ENCODE data around the gene TACC2. TPM values are rescaled to one million over a fixed set of nuclear protein-coding genes. Genes with fewer than 3 reads are reported as not detected.

Gene TACC2
- total RNA-seq, 1 donor from 2014 or later, result 10.7 TPM

DNA sequence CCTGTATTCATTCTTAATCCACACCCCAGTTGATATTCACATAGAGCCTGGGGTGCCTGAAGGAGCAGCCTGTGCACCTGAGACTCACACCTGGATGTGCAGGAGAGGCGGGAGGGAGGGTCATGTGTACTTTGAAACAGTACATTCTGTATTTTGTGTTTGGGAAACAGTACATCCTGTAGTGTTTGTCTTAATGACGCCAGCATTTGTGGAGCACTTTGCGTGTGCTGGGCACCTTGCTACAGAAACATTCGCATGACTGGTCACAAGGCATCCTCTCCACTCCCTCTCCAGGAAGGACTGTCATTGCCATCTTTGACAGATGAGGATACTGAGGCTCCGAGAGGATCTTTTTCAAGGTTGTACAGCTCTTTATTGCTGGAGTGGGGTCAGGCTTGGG lies 132.1 kb downstream of the TACC2 start:
- Histone ChIP-seq H4K20me1 (ENCODE audit: low read depth) (no peaks in the 10 kb centered on the region), H3F3A (ENCODE audit: low read depth) (peaks cover 5% of the 10 kb centered on the region), H3K9me3 (ENCODE audit: low read depth) (no peaks in the 10 kb centered on the region), H3K4me3 (no peak overlapping the region), H3K27me3 (peaks cover under 1% of the 10 kb centered on the region), H3K79me2 (ENCODE audit: low read depth) (no peaks in the 10 kb centered on the region), H3K27ac (no peak overlapping the region), H3K4me1 (peaks cover 15% of the 10 kb centered on the region), H3K4me2 (no peak overlapping the region), H3K36me3 (no peaks in the 10 kb centered on the region), H2AFZ (replicated peaks) (no peak overlapping the region), H3K9ac (no peak overlapping the region)
- no peak overlapping the region for H3K4me3 Mint-ChIP-seq
- H3K27ac Mint-ChIP-seq, result no peak overlapping the region
- peaks cover 2% of the 10 kb centered on the region for H3K27me3 Mint-ChIP-seq (ENCODE audit: insufficient read depth, low read depth)
- H3K4me1 Mint-ChIP-seq, result peaks cover 24% of the 10 kb centered on the region
- no peak for DNase-seq (ENCODE audit: low spot score)
- no peaks in the 10 kb centered on the region for H3K36me3 Mint-ChIP-seq
- TF ChIP-seq EZH2phosphoT487 (IDR thresholded peaks at IDR 0.05) (no peak), EZH2 (IDR thresholded peaks at IDR 0.05) (no peak)
- TF ChIP-seq, protein P1, sequence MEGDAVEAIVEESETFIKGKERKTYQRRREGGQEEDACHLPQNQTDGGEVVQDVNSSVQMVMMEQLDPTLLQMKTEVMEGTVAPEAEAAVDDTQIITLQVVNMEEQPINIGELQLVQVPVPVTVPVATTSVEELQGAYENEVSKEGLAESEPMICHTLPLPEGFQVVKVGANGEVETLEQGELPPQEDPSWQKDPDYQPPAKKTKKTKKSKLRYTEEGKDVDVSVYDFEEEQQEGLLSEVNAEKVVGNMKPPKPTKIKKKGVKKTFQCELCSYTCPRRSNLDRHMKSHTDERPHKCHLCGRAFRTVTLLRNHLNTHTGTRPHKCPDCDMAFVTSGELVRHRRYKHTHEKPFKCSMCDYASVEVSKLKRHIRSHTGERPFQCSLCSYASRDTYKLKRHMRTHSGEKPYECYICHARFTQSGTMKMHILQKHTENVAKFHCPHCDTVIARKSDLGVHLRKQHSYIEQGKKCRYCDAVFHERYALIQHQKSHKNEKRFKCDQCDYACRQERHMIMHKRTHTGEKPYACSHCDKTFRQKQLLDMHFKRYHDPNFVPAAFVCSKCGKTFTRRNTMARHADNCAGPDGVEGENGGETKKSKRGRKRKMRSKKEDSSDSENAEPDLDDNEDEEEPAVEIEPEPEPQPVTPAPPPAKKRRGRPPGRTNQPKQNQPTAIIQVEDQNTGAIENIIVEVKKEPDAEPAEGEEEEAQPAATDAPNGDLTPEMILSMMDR (IDR thresholded peaks at IDR 0.05), result no peak
- H3K9me3 Mint-ChIP-seq, result peaks cover 2% of the 10 kb centered on the region

DNA sequence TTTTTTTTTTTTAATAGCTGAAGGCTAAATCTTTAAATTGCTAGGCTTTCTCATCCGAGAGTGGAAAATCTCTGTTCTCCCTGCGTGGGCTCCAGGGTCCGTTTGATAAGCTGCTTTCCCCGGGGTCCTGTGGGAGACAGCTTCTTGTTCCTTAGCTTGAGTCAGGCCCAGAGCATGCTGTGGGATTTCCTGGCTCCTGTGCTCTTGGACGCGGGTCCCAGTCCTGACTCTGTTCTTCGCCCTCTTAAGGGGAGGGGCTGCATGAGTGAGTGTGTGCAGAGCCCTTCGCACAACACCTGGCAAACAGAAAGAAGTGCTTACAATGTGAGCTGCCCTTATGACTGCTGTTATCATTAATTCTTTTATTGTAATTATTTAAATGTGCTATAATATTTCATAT lies 133.5 kb downstream of the TACC2 start:
- Mint-ChIP-seq H3K27ac (no peak overlapping the region), H3K36me3 (peaks cover 2% of the 10 kb centered on the region), H3K27me3 (ENCODE audit: insufficient read depth, low read depth) (peaks cover 2% of the 10 kb centered on the region), H3K4me1 (peaks cover 17% of the 10 kb centered on the region), H3K9me3 (peaks cover 2% of the 10 kb centered on the region), H3K4me3 (no peak overlapping the region)
- no peaks in the 10 kb centered on the region for H3K9me3 ChIP-seq (ENCODE audit: low read depth)
- H3K79me2 ChIP-seq (ENCODE audit: low read depth), result no peaks in the 10 kb centered on the region
- H4K20me1 ChIP-seq (ENCODE audit: low read depth), result no peaks in the 10 kb centered on the region
- no peak overlapping the region for H3K27ac ChIP-seq
- no peak overlapping the region for H3K4me3 ChIP-seq
- H3K27me3 ChIP-seq, result no peaks in the 10 kb centered on the region
- H2AFZ ChIP-seq (replicated peaks), result no peak overlapping the region
- H3K4me1 ChIP-seq, result peaks cover 25% of the 10 kb centered on the region
- H3K36me3 ChIP-seq, result no peaks in the 10 kb centered on the region
- no peak for TF ChIP-seq EZH2phosphoT487 (IDR thresholded peaks at IDR 0.05)
- TF ChIP-seq, protein P1 (IDR thresholded peaks at IDR 0.05), result no peak
- TF ChIP-seq EZH2 (IDR thresholded peaks at IDR 0.05), result no peak
- peaks cover 9% of the 10 kb centered on the region for H3F3A ChIP-seq (ENCODE audit: low read depth)
- no peak overlapping the region for H3K4me2 ChIP-seq
- no peak for DNase-seq (ENCODE audit: low spot score)
- no peak overlapping the region for H3K9ac ChIP-seq

DNA sequence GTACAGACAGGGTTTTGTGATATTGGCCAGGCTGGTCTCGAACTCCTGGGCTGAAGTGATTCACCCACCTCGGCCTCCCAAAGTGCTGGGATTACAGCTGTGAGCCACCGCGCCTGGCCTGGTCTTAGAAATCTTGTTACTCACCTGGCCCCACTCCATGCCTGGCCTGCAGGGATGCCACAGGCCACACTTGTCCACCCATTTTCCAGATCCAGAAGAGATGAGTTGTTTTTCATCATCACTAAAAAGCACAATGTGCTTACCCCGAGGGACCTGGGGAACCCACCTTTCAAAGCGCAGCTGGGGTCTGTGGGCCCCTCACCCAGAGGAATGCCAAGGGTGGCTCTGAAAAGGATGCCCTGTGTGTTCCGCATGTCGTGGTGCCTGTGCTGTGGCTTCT lies 134.2 kb downstream of the TACC2 start:
- Histone ChIP-seq H3K36me3 (no peaks in the 10 kb centered on the region), H3K4me2 (no peak overlapping the region), H3K4me1 (peaks cover 25% of the 10 kb centered on the region), H3K9me3 (ENCODE audit: low read depth) (no peaks in the 10 kb centered on the region), H4K20me1 (ENCODE audit: low read depth) (no peaks in the 10 kb centered on the region), H3K4me3 (no peak overlapping the region), H2AFZ (replicated peaks) (no peak overlapping the region), H3K27me3 (no peaks in the 10 kb centered on the region), H3F3A (ENCODE audit: low read depth) (peaks cover 9% of the 10 kb centered on the region), H3K79me2 (ENCODE audit: low read depth) (no peaks in the 10 kb centered on the region), H3K9ac (no peak overlapping the region), H3K27ac (no peak overlapping the region)
- no peak for TF ChIP-seq EZH2phosphoT487 (IDR thresholded peaks at IDR 0.05)
- TF ChIP-seq, protein P1 (IDR thresholded peaks at IDR 0.05), result no peak
- TF ChIP-seq EZH2 (IDR thresholded peaks at IDR 0.05), result no peak
- Mint-ChIP-seq H3K9me3 (peaks cover 2% of the 10 kb centered on the region), H3K27ac (no peak overlapping the region), H3K4me1 (peaks cover 18% of the 10 kb centered on the region), H3K36me3 (peaks cover 3% of the 10 kb centered on the region), H3K27me3 (ENCODE audit: insufficient read depth, low read depth) (peaks cover 2% of the 10 kb centered on the region), H3K4me3 (no peak overlapping the region)
- no peak for DNase-seq (ENCODE audit: low spot score)
